Vagina (tissue), 2 donors: ENCODE results near the gene TNS1.

ENCODE experiments used
- CTCF ChIP-seq, 3 experiments: fragments of 450-650 bp in 2 of 3; fragments of 200-600 bp in 1 of 3; sonication (generic) in 1 of 3; IDR thresholded peaks; one replicate each; pipeline ENCODE4 v1.5.1; 2017 to 2019; ENCODE audit warnings: antibody characterized with exemption in 3 of 3, mild to moderate bottlenecking in 2 of 3, moderate library complexity in 2 of 3
- POLR2A ChIP-seq, 2 donors: fragments of 450-650 bp; IDR thresholded peaks; one replicate each; pipeline ENCODE4 v1.6.1; 2017; ENCODE audit warnings: antibody characterized with exemption in 2 of 2, mild to moderate bottlenecking in 2 of 2, moderate library complexity in 2 of 2

GRCh38 chr2:217798743-217799562 is 203.8 kb downstream of the TNS1 start:
- TF ChIP-seq CTCF (IDR thresholded peaks at IDR 0.05) = no peak
- no peak for TF ChIP-seq POLR2A (IDR thresholded peaks at IDR 0.05)
